Measurements from ENCODE around the gene PKD1. TPM values are rescaled to one million over a fixed set of nuclear protein-coding genes. Genes with fewer than 3 reads are reported as not detected.

PKD1 gene
- total RNA-seq, 2 donors from 2014 or later, result 218 to 276 TPM

- Histone ChIP-seq H3K27ac (no peak overlapping the region), H3K9me3 (no peaks in the 10 kb centered on the region), H3K4me3 (no peak overlapping the region), H3K27me3 (no peaks in the 10 kb centered on the region), H3K4me1 (no peaks in the 10 kb centered on the region), H3K36me3 (peaks cover 43% of the 10 kb centered on the region)
- TF ChIP-seq, protein P1, sequence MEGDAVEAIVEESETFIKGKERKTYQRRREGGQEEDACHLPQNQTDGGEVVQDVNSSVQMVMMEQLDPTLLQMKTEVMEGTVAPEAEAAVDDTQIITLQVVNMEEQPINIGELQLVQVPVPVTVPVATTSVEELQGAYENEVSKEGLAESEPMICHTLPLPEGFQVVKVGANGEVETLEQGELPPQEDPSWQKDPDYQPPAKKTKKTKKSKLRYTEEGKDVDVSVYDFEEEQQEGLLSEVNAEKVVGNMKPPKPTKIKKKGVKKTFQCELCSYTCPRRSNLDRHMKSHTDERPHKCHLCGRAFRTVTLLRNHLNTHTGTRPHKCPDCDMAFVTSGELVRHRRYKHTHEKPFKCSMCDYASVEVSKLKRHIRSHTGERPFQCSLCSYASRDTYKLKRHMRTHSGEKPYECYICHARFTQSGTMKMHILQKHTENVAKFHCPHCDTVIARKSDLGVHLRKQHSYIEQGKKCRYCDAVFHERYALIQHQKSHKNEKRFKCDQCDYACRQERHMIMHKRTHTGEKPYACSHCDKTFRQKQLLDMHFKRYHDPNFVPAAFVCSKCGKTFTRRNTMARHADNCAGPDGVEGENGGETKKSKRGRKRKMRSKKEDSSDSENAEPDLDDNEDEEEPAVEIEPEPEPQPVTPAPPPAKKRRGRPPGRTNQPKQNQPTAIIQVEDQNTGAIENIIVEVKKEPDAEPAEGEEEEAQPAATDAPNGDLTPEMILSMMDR (IDR thresholded peaks at IDR 0.05), result no peak
- DNase-seq (ENCODE audit: low spot score), result no peak
These were observed 61.6 kb downstream of the PKD1 start for GRCh38 chr16:2074071-2074470.

- H3K4me1 ChIP-seq, result no peaks in the 10 kb centered on the region
- H3K27ac ChIP-seq, result no peak overlapping the region
- H3K9me3 ChIP-seq, result no peaks in the 10 kb centered on the region
- DNase-seq (ENCODE audit: low spot score), result no peak
- H3K27me3 ChIP-seq, result no peaks in the 10 kb centered on the region
- H3K4me3 ChIP-seq, result no peak overlapping the region
- peaks cover 44% of the 10 kb centered on the region for H3K36me3 ChIP-seq
- TF ChIP-seq, protein P1 (IDR thresholded peaks at IDR 0.05), result no peak
These were observed 62.8 kb downstream of the PKD1 start for GRCh38 chr16:2072926-2073325.

GRCh38 chr16:2071454-2072202 lies 64.1 kb downstream of the PKD1 start:
- Histone ChIP-seq H3K4me1 (no peaks in the 10 kb centered on the region), H3K27ac (no peak overlapping the region), H3K36me3 (peaks cover 50% of the 10 kb centered on the region), H3K4me3 (no peak overlapping the region), H3K9me3 (no peaks in the 10 kb centered on the region), H3K27me3 (no peaks in the 10 kb centered on the region)
- TF ChIP-seq, protein P1 (IDR thresholded peaks at IDR 0.05), result no peak
- no peak for DNase-seq (ENCODE audit: low spot score)

DNA sequence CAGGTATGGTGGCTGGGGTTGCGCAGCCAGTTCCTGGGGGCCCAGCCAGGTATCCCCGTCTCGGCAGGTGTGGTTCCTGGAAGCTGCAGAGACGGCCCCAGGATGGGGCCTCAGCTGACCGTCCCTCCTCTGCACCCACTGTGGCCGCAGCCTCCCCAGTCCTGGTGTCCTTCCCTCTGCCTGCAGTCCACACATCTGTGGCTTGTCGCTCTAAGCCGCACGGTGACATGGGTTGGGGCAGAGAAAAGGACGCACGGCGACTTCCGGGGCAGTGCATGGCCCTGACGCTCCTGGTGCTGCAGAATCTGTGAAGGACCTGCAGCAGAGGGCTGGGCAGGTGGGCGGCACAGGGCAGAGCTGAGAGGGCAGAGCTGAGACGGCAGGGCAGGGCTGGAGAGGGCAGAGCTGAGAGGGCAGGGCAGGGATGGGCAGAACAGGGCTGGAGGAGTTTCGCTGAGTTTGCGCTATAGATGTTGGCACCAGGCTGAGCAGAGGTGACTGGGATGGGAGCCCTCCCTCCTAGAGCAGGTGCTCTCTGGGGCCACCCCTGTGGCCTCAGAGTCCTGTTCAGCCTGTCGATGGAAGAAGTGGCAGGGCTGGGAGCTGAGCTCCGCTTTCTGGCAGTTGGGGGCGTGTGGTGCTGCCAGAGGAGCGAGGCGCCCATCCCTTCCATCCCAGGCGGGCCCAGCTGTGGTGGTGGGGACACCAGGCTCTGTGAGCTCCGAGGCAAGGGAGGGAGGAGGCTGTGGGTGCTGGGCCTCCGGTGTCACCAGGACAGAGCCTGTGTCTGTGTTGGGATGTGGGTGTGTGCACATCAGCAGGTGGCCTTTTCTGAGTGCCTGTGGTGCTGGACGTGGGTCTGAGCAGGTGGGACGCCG lies 64.9 kb downstream of the PKD1 start:
- Histone ChIP-seq H3K27ac (no peak overlapping the region), H3K4me1 (no peaks in the 10 kb centered on the region), H3K27me3 (no peaks in the 10 kb centered on the region), H3K9me3 (no peaks in the 10 kb centered on the region), H3K4me3 (no peak overlapping the region), H3K36me3 (peaks cover 49% of the 10 kb centered on the region)
- TF ChIP-seq, protein P1 (IDR thresholded peaks at IDR 0.05), result no peak
- no peak for DNase-seq (ENCODE audit: low spot score)

- Histone ChIP-seq H3K4me1 (no peaks in the 10 kb centered on the region), H3K27ac (no peak overlapping the region), H3K27me3 (no peaks in the 10 kb centered on the region), H3K36me3 (peaks cover 35% of the 10 kb centered on the region), H3K4me3 (no peak overlapping the region), H3K9me3 (no peaks in the 10 kb centered on the region)
- TF ChIP-seq, protein P1 (IDR thresholded peaks at IDR 0.05), result no peak
- no peak for DNase-seq (ENCODE audit: low spot score)
These were observed 69.6 kb downstream of the PKD1 start for GRCh38 chr16:2066139-2066538.
